GM18511 (cell line): ENCODE data around the gene RUNX3.

ENCODE experiments used
- ATAC-seq: cut with Tn5 transposase; IDR thresholded peaks from one replicate; pipeline ENCODE4 v1.9.1; 2021; ENCODE audit warnings: mild to moderate bottlenecking, moderate library complexity; ENCODE audit not compliant: unreplicated experiment

The RUNX3 gene

DNA sequence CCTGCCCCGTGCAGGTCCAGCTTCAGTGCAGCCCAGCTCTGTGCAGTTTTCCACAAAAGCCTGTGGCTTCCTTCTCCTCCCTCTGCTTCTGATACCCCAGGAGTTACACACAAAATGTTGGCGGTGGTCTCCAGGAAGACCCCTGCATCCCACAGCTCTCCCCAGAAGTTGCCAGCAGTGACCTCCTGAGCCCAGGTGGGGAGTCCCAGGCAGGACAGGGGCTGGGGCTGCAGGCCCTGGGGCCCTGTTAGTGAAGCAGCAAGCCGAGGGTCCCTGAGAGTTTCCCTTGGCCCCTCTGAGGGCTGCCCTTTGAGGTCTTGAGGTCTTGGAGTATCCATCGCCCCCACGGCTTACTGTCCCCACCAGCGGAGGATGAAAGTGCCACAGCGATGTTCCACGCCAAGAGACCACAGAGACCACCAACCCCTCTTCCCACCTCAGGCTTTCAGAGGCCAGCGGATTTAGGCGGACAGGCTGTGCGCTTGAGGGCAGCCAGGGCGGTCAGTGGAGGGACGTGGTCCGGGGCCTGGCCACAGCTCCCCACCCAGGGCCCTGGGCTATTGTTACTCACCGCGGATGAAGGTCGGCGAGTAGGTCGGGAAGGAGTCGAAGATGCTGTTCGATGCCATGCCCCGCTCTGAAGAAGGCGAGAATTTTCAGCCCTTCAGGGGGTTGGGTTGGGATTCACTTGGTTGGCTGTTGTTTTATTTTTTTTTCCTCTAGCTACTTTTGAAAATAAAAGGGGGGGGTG is 34.0 kb upstream of the RUNX3 start:
- ATAC-seq = no peak

DNA sequence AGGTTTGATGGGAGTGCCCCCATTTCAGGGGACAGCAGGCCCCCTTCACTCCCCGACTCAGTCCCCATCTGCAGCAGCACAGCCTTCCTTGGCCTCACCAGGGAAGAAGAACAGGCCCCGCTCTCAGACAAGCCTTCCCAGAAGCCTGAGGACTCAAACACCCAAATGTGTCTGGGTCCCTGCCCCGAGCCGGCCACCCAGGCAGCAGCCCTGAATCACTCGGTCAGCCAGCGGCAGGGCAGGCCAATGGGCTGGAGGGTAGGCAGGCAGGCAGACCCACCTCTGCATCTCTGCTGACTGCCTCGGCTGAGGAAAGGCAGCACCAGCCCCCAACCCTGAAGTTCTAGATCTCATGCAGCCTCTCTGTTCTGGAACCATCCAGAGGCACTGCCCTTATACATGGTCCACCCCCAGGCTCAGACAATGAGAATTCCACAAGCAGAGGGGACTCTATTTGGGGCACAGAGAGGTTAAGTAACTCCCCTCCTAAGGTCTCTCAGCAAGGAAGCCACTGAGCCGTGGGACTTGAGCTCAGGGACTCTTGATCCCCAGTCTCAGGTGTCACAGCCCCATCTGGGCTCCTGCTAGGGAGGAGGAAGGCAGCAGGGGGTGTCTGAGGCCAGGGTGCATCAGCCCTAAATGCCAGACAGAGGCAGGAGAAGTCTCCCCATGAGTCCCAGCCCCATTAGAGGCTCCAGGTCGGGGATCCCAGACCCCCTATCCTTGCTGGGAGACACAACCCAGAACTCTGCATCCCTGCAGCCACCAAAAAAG is 33.2 kb upstream of the RUNX3 start:
- peak; percentile 29 for ATAC-seq

DNA sequence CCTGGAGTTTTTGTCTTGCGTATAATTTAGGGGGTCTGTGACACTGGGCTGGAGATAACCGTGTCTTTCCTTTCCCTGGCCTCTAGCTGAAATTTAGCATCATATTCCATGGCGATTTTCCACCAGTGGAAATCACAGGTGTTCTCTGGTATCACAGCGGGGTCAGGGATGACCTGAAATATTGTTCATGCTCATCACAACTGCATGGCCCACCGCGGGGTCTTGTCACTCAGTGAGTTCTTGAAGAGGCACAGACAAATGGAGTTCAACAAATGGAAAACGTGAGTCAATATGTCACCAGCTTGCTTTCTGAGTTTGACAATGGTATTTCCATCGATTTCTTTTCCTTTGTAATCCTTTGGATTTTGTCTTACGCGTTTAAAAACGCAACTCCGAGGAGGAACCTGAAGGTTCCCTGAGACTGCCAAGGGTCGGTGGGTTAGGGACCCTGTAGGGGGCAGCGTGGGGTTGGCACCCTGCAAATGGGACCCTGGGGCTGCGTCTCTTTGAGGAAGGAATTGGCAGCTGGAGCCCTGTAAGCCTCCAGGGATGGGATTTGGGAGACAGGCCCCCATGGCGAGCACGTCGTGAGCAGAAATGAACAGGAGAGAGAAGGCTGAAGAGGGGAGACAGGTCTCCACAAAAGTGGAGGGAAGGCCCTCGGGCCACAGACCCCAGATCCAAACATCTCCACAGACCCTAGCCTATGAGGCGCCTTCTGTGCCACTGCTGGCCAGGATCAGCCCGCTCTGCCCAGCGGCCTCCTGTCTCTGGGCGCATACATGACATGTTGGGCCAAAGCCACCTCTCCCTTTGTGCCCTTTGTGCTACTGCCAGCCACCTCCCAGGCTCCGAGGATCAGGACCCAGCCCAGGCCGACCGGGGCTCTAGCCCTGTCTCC is 32.1 kb upstream of the RUNX3 start:
- no peak for ATAC-seq

DNA sequence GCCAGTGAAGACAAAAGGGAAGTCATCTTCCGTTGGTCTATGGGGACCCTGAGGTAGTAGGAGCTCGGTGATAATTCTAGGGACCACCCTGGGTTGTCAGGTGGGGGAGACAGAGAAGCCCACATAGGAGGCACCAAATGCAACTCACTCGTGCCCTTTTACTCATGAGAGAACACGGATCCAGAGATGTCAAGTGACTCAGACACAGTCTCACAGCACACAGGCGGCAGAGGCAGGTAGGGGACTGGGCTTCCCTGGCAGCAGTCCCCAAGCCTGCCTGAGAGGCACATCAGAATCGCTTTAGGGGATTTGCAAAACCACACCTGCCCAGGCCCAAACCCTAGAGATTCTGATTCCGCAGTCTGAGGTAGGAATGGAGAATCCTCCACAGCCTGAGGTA is 31.3 kb upstream of the RUNX3 start:
- no peak for ATAC-seq

DNA sequence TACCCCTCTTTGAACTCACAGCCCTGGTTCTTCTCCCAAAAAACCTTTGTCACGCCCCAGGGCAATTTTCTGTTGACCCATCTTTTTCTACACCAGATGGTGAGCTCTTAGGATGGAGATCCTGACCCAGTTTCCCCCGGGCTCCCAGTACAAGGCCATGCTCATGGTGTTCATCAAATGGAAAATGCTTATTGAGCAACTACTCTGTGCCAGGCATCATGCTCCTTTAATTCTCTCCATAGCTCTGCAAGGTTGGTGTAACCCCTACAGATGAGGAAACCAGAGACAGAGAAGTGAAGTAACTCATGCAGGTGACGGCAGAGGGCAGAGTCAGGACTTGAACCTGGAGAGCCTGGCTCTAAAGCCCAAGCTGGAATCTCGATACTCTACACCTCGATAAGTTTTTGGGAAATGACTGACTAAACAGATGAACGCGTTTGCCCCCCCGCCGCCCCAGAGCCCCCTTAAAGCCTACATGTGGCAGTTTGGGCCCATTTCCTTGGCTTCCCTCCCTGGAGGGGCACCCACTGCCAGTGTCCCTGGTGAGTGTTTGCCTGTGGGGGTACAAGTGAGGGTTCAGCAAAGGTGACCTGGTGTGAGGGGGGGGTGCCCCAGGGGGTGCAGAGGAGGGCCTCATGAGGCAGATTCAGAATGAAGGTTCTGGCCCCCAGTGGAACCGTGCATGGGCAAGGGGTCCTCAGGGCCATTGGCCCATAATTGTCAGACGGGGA is 30.2 kb upstream of the RUNX3 start:
- ATAC-seq = no peak

DNA sequence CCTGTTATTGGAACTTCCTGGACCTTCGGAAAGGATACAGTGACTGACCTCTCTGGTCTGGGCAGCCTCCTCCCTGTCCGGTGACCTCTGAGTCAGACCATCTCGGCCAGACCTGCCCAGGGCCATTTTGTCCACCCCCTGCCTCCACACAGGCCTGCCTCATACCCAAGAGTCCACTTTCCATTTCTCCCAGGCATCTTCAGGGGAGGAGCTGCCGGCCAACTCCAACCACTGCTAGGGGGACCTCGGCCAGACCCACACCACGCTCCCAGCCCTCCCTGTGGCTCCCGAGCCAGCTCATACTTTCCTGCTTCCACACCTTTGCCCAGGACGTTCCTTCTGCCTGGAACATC is 29.5 kb upstream of the RUNX3 start:
- ATAC-seq = no peak

DNA sequence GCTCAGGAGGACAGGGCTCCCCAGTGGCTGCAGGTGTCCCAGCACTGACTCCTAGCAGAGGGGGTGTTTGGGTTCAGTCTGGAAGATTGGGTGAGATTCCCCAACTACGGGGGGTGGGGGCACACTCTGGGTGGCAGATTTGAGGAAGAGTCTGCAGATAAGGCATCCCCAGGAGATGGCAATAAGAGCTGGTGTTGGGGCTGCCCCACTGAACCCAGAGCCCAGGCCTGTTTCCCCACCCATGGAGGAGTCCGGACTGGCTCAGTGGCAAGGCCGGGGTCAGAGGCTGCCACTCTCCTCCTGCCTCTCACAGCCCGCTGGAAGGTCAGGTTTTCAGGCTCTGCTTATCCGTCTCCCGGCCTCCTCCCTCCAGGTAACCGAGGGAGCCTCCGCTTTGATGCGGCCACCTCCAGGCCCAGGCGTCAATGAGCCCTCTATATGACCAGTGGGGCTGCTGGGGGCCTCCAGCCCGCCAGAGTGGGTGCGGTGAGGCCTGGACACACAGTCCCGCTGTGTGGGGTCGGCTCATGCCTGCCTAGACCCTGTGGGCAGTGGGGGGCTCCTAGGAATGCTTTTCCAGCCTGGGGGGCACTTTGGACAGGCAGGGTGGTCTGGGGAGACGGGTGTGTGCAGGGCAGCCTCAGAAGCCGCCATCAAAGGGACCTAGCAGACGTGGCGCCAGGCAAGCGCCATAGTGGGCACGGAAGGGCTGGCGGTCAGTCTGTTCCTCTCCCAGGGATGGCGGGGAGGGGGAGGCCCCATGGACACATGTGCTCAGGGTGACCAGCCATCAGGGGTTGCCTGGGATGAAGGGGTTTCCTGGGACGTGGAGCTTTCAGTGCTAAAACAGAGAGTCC is 28.9 kb upstream of the RUNX3 start:
- no peak for ATAC-seq

DNA sequence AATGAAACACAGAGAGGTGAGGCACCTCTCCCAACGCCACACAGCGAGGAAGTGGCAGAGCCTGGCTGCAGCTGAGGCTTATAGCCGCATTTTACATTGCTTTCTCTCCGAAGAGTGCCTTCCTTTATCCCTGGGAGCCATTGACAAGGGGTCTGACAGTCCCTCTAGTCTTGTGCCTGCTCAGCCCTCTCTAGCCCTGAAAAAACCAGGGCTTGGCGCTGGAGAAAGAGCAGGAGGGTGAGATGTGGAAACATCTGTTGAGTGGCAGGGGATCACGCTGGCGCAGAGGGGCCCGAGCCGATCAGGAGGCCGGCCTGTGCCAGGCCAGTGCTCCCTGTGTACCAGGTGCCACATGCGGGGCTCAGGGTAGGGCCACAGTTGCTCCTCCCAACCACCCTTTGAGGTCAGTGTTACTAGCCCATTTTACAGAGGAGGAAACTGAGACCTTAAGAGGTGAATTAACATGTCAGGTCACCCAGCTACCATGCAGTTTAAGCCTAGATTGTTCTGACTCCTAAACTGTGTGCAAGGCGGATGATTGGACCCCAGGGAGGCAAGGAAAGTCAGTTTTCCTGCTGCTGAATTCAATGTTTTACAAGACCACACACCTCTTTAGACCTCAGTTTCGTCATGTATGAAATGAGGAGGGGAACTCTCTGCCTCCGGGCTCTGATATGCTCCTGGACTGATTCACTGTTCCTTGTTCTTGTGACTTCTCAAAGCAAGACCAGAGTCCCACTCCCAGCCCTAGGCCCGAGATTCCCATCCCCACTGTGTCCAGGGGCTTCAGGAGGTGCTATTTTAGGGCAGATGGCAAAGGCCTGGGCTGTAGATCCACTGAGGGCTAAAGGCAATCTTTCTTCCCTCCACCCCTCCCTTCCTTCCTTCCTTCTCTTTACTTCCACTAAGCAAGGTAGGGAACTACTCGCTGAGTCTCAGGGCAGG is 28.0 kb upstream of the RUNX3 start:
- ATAC-seq = no peak

DNA sequence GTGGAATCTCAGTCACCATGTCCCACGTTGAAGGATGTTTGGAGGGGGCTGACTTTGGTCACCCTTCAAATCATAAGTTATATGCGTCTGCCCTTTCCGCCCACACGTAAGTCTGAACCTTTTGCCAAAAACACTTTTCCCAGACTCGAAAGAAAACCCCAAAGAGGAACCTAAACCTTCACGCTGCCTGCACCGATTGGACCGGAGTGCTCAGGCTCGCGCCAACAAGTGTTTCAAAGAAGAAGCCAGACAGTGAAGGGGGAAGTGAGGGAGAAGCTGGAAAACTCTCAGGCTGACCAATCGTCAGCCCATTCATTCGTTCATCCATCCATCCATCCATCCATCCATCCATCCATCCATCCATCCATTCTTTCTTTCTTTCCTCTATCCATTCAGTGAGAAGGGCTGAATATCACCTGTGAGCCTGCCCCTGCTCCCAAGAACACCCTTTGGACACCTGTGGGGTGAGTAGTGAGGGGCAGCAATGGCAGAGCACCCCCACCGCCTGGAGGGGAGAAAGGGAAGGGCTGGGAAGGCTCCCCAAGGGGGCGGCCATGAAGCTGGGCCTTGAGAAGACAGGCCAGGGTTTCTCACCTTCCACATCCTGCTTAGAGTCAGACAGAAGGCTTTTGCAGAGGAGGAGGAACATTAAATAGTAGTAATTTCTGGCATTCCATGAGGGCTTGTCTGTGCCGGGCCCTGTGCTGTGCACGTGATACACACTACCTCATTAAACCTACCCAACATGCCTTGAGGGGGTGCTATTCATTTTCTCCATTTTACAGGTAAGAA is 27.1 kb upstream of the RUNX3 start:
- no peak for ATAC-seq

DNA sequence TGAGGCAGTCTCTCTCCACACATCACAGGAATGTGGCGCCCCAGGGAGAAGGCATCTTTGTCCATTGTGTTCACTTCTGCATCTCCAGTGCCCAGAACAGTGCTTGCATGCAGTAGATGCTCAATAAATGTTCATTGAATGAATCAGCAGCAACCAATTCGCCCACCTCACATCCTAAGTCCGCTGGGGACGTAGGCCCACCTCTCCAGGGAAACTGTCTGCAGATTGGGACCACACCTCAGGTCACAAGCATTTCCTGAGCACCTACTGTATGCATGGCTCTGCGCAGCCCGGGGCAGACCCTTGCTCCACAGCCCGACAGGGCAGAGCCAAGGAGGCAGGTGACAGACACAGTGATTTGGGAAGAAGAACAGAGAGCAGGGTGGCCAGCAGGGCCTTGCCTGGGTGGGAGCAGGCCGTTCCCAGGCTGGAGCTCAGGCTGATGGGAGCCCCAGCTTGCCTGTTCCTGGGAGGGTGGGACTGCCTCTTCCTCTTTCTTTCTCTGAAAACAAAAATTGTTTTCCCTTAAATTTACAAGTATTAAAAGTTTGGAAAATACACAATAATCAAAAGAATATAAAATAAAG is 25.8 kb upstream of the RUNX3 start:
- no peak for ATAC-seq

DNA sequence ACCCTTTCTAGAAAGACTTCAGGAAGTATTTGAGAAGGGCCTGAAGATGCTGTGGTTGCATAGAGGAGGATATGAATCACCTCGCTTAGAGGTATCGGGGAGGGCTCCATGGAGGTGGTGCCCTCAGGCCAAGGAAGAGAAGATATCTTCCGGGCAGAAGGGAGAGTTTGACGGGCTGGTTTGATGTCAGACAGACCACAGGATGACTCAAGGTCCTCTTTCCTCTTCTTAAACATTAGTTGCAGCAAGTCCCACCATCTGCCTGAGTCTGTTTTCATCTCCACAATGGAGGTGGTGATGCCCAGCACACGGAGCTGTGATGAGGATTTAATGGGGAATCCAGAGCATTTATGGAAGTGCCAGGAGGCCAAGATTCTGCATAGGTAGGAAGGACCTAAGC is 25.1 kb upstream of the RUNX3 start:
- no peak for ATAC-seq

DNA sequence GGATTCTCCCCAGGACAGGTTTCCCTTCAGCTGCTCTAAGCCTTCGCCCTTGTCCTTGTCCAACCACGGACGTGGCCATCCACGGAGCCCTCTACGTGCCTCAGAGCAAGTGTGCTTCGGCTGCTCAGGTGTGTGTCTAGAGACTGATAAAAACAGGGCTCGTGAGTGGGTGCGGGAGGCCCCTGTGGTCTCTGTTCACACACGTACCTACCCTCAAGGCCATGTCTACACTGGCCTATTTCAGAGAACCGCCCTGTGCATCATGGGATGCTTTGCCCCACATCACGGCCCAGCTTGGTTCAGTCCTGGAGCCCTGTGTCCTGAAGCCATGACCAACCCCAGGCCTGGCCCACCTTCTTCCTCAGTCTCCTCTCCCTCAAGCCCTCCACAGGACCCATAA is 24.6 kb upstream of the RUNX3 start:
- ATAC-seq = no peak

DNA sequence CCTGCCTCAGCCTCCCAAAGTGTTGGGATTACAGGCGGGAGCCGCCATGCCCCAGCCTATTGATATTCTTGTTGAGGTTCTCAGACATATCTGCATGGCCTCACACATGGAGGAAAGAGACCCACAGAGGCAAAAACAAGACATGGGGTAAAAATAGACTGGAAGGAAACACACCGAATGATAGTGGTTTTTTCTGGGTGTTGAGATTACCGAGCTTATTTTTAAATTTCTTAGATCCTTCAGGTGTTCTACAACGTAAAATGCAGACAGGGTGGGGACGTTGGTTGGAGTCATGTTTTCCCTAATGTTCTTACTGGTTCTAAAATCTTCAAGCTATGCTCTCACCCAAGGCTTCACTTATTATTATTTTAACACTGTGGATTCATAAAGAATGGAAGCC is 23.9 kb upstream of the RUNX3 start:
- ATAC-seq = no peak

DNA sequence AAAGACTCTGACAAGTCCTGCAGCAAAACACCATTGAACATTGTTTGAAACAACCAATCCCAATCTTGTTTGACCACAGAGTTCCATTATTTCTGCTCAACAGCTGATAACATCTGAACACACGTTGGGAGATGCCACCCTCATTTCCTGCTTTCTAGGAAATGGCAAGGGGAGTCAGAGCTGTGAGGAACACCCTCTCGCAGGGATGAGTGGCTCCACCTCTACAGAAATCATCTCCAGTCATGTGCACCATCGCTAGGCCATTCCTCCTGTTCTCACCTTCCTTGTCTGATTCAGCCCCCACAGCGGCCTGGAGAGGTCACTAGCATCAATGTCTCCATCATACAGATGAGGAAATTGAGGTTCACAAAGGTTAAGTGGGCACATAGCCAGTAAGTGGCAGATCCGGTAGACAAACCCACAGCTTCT is 22.4 kb upstream of the RUNX3 start:
- no peak for ATAC-seq

DNA sequence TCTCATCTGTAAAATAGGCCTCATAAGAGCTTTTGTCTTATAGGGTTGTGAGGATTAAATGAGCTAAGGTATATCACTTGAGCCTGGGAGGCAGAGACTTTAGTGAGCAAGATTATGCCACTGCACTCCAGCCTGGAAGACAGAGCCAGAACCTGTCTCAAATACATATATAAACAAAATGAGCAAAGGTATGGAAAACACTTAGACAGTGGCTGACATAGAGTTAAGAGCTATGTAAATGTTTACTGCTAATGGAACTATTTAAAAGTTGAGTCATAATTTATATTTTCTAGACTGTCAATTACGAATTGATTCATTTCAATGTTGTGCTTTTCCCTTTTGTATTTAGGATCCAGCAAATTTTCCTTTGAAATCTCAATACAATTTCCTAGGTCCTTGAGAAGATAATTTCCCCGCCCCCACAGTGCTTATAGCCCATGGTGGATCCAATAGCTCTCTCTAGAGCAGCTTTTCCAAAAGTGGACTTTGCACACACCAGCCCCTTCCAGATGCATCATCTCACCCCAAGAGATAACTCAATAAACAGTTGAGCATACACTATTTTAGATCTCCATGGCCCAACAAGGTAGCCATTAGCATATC is 21.8 kb upstream of the RUNX3 start:
- no peak for ATAC-seq

DNA sequence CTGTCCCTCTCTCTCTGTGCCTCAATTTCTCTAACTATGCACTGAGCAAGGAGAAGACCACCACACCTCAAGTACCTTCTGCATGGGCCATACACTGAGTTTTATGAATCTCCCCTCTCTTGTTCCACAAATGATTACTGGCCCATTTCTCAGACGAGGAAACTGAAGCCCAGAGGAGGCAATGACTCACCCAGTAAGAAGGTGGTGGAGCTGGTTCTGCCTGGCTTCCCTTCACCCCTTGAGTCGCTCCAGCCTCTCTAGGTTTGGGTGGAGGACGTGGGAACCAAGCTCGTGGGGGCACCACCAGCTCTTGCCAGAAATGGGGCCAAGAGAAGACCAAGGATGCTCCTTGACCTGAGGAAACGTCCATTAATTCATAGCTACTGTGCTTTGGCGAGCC is 21.3 kb upstream of the RUNX3 start:
- ATAC-seq = no peak

DNA sequence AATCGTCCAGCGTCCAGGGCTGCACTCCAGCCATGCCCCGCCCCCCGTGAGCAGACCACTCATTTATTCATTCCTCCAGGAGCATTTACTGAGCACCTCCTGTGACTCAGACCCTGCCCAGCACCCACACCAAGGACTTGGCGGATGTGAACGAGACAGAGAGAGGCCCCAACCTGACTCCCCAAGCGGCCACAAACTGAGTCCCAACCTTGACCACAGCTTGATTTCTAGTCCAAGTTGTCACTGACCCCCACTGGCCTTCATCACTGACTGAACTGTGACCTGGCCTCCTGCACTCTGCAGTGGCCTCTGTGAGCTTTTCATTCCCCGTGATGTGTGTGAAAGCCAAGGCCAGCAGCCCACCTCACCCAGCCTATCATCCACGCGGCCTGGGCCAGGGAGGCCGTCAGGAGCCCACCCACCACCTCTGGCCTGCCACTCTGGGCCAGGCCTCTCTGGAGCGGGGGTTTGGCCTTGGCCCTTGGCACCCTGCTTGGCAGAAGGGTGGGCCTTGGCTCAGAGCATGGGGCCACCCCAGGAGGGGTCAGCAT is 19.3 kb upstream of the RUNX3 start:
- no peak for ATAC-seq
